ENCODE data around the gene XRRA1.

DNA sequence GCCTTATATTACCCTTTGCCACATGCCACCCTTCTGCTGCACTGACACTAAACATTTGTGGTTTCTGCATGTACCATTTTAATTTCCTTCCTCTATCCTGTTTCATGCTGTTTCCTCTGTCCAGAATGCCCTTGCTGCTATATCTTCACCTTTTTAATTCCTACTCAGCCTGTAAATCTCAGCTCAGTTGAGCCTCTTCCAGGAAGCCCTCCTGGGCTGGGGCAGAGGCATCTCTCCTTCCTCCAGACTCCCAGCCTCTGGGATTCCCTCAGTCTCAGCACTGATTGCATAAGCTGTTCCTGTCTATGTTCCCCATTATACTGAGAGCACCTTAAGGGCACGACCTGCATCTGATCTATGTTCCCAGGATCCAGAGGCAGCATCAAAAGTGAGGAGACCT, 101.5 kb downstream of the XRRA1 start:
- TF ChIP-seq, protein P1, sequence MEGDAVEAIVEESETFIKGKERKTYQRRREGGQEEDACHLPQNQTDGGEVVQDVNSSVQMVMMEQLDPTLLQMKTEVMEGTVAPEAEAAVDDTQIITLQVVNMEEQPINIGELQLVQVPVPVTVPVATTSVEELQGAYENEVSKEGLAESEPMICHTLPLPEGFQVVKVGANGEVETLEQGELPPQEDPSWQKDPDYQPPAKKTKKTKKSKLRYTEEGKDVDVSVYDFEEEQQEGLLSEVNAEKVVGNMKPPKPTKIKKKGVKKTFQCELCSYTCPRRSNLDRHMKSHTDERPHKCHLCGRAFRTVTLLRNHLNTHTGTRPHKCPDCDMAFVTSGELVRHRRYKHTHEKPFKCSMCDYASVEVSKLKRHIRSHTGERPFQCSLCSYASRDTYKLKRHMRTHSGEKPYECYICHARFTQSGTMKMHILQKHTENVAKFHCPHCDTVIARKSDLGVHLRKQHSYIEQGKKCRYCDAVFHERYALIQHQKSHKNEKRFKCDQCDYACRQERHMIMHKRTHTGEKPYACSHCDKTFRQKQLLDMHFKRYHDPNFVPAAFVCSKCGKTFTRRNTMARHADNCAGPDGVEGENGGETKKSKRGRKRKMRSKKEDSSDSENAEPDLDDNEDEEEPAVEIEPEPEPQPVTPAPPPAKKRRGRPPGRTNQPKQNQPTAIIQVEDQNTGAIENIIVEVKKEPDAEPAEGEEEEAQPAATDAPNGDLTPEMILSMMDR (conservative IDR thresholded peaks at IDR 0.05; ENCODE audit: low read length), result no peak
- TF ChIP-seq EZH2phosphoT487 (IDR thresholded peaks at IDR 0.05; ENCODE audit: borderline replicate concordance), result no peak
